K562 (cell line): ENCODE measurements around the gene TMEM30A. TPM values are rescaled to one million over a fixed set of nuclear protein-coding genes. Genes with fewer than 3 reads are reported as not detected.

ENCODE experiments used
- ATAC-seq: fragments of 200-7000 bp; cut with Tn5 transposase; 3 replicates; pipeline ENCODE4 v1.9.1; 2020; ENCODE audit warnings: moderate library complexity
- BruUV-seq: library from RNA; stranded (reverse); fragments of 400-500 nt; replicated peaks from 2 replicates; lab custom pipeline; 2021; lab: Mats Ljungman, UMichigan
- CTCF ChIA-PET: fragments of 300-600 bp; formaldehyde crosslinking; extraction: SDS; loops from one replicate; lab custom pipeline; 2021; ENCODE audit warnings: low intra/inter-chr PET ratio; lab: Yijun Ruan, JAX
- POLR2A ChIA-PET: fragments of 300-600, 350-650 bp; sonication (Branson Sonifier 250); formaldehyde crosslinking; extraction: SDS; loops from one replicate; lab custom pipeline; 2021; ENCODE audit warnings: antibody characterized with exemption, inconsistent platforms; lab: Yijun Ruan, JAX
- DNase-seq, 4 experiments: peaks; one replicate each; pipeline versions ENCODE4 v3.0.0 to v3.0.0-alpha.2; 2011 to 2018; ENCODE audit warnings: low spot score in 3 of 4, mixed read lengths in 3 of 4; ENCODE audit errors: extremely low read depth in 1 of 4
- FAIRE-seq: peaks from 2 replicates; lab custom pipeline; 2011; peaks lifted over from hg19 to GRCh38; lab: Jason Lieb, UNC
- H2AFZ ChIP-seq: 2 replicates; pipeline ENCODE4 v1.6.0; 2011; ENCODE audit warnings: low read depth, low read length, control low read depth, inconsistent platforms
- H3K27ac ChIP-seq: fragments of 200-600 bp; 3 replicates; pipeline ENCODE4 v1.8.0; 2011; ENCODE audit warnings: low read depth, mild to moderate bottlenecking, control low read depth, inconsistent platforms, low read length, moderate library complexity, mixed read lengths; ENCODE audit errors: extremely low read depth
- H3K27me3 ChIP-seq, 2 experiments: fragments of 300-600 bp in 1 of 2; 2 replicates in 1 of 2; 3 replicates in 1 of 2; pipeline versions ENCODE4 v1.6.0 to v1.8.0; 2011; ENCODE audit warnings: inconsistent platforms in 2 of 2, low read length in 2 of 2, mild to moderate bottlenecking in 1 of 2, mixed read lengths in 1 of 2, moderate library complexity in 1 of 2; ENCODE audit not compliant: control insufficient read depth in 2 of 2, insufficient read depth in 2 of 2
- H3K36me3 ChIP-seq: fragments of 300-600 bp; 3 replicates; pipeline ENCODE4 v1.8.0; 2011; ENCODE audit warnings: mild to moderate bottlenecking, low read length, inconsistent platforms; ENCODE audit not compliant: control insufficient read depth, insufficient read depth
- H3K4me1 ChIP-seq, 2 experiments: fragments of 200-600 bp in 1 of 2; replicated peaks in 1 of 2; 2 replicates in 1 of 2; 3 replicates in 1 of 2; pipeline versions ENCODE4 v1.5.1 to v1.8.0; 2011; ENCODE audit warnings: inconsistent platforms in 2 of 2, low read length in 2 of 2, mild to moderate bottlenecking in 1 of 2, mixed read lengths in 1 of 2, moderate library complexity in 1 of 2; ENCODE audit not compliant: control insufficient read depth in 2 of 2, insufficient read depth in 2 of 2
- H3K4me2 ChIP-seq: 2 replicates; pipeline ENCODE4 v1.6.1; 2011; ENCODE audit warnings: low read length, control low read depth, inconsistent platforms, mixed read lengths; ENCODE audit not compliant: insufficient read depth
- H3K4me3 ChIP-seq: fragments of 200-600 bp; sonication (generic), shearing (Covaris generic); 2 replicates; pipeline ENCODE4 v1.5.1; 2016; ENCODE audit warnings: control low read depth, inconsistent platforms
- H3K79me2 ChIP-seq: fragments of 200-600 bp; 3 replicates; pipeline ENCODE4 v1.8.0; 2011; ENCODE audit warnings: low read length, inconsistent platforms; ENCODE audit not compliant: control insufficient read depth, insufficient read depth
- H3K9ac ChIP-seq, 2 experiments: 2 replicates each; pipeline versions ENCODE4 v1.6.0 to v1.6.1; 2011; ENCODE audit warnings: low read depth in 2 of 2, low read length in 2 of 2, control low read depth in 1 of 2, inconsistent platforms in 1 of 2, mild to moderate bottlenecking in 1 of 2, mixed read lengths in 1 of 2; ENCODE audit not compliant: insufficient read depth in 1 of 2
- H3K9me1 ChIP-seq: one replicate; pipeline ENCODE4 v1.6.0; 2011; ENCODE audit warnings: inconsistent platforms, mild to moderate bottlenecking, low read length, moderate library complexity; ENCODE audit not compliant: control insufficient read depth, insufficient read depth
- H3K9me3 ChIP-seq: replicated peaks from 2 replicates; pipeline ENCODE4 v1.5.1; 2011; ENCODE audit warnings: low read depth, low read length, inconsistent platforms; ENCODE audit not compliant: control insufficient read depth, insufficient read depth
- H4K20me1 ChIP-seq: replicated peaks from 2 replicates; pipeline ENCODE4 v1.6.1; 2011; ENCODE audit warnings: low read length, inconsistent platforms, mixed read lengths; ENCODE audit not compliant: control insufficient read depth, insufficient read depth
- CLOCK ChIP-seq: fragments of 250-450 bp; sonication (Bioruptor Pico); IDR thresholded peaks from 2 replicates; pipeline ENCODE4 v1.4.0; 2020; ENCODE audit warnings: mild to moderate bottlenecking, moderate library complexity, borderline replicate concordance
- ILK ChIP-seq: fragments of 450-650 bp; IDR thresholded peaks from 2 replicates; pipeline ENCODE4 v1.6.1; 2016; ENCODE audit warnings: missing genetic modification characterization, low read depth, mild to moderate bottlenecking, missing compliant biosample characterization, moderate library complexity, borderline replicate concordance
- NR4A1 ChIP-seq, 2 experiments: fragments of 250-450 bp in 1 of 2; fragments of 450-650 bp in 1 of 2; sonication (Bioruptor Pico) in 1 of 2; IDR thresholded peaks; 2 replicates each; pipeline versions ENCODE4 v1.4.0 to v1.6.1; 2016 to 2020; ENCODE audit warnings: mild to moderate bottlenecking in 2 of 2, missing compliant biosample characterization in 1 of 2, missing genetic modification characterization in 1 of 2, moderate library complexity in 1 of 2
- XRCC3 ChIP-seq: fragments of 450-650 bp; IDR thresholded peaks from 2 replicates; pipeline ENCODE4 v1.6.1; 2017; ENCODE audit warnings: mild to moderate bottlenecking, moderate library complexity
- ZBTB7A ChIP-seq: IDR thresholded peaks from 2 replicates; pipeline ENCODE4 v1.6.1; 2011; ENCODE audit warnings: low read depth, mild to moderate bottlenecking, low read length, moderate library complexity, borderline replicate concordance; ENCODE audit not compliant: control insufficient read depth
- ZNF407 ChIP-seq: fragments of 450-650 bp; IDR thresholded peaks from 2 replicates; pipeline ENCODE4 v1.6.1; 2016; ENCODE audit warnings: low read depth
- ZNF511 ChIP-seq: sonication (generic); formaldehyde crosslinking; IDR thresholded peaks from 2 replicates; pipeline ENCODE4 v1.8.0; 2022; ENCODE audit warnings: mild to moderate bottlenecking, missing genetic modification reagents
- ZNF586 ChIP-seq: fragments of 450-650 bp; formaldehyde crosslinking; conservative IDR thresholded peaks from 2 replicates; pipeline ENCODE4 v1.4.0; 2020; ENCODE audit warnings: mild to moderate bottlenecking, moderate library complexity
- WGBS: fragments of 100-300 bp; shearing (Covaris generic); methylation state at CpG from one replicate; pipeline ENCODE4 v1.1.6; 2016; ENCODE audit warnings: low coverage, mixed read lengths; ENCODE audit not compliant: insufficient coverage; ENCODE audit errors: missing lambda C conversion rate; 5-methylcytosine and 5-hydroxymethylcytosine counted together
- in situ Hi-C: fragments of 300-500 bp; cut with MboI; formaldehyde crosslinking; loops from 4 replicates; pipeline ENCODE4 v1.15.0; 2018; ENCODE audit warnings: inconsistent platforms, mixed read lengths
- intact Hi-C: fragments of 100-400 bp; cut with micrococcal nuclease; formaldehyde crosslinking; loops from 2 replicates; pipeline ENCODE4 v1.14.2; 2022
- polyA plus RNA-seq, 8 experiments: library from polyadenylated mRNA; depleted of rRNA in 4 of 8; stranded (reverse) in 5 of 8; unstranded in 3 of 8; fragments of >200 nt; fragmentation: Nextera tagmentation in 2 of 8; fragmentation: Illumina TruSeq in 1 of 8; extraction: Ambion mirVana in 2 of 8; extraction: Trizol in 1 of 8; gene quantifications; 2 replicates each; pipeline versions ENCODE4 v1.2.1 to v1.2.3, GENCODE V29; 2011 to 2014; ENCODE audit warnings: inconsistent platforms in 1 of 8, missing spikeins in 1 of 8
- total RNA-seq, 7 experiments: library from RNA; depleted of rRNA in 6 of 7; stranded (reverse); fragments of >200 nt in 6 of 7; fragmentation: Illumina TruSeq in 2 of 7; extraction: Trizol in 2 of 7; gene quantifications; 2 replicates each; pipeline versions ENCODE4 v1.2.1 to v1.2.3, GENCODE V29; 2011 to 2021; ENCODE audit warnings: low replicate concordance in 1 of 7

TMEM30A gene
- total and polyA plus RNA-seq, 9 of the 15 experiments (the other 6 are each of a cell fraction or from before 2014, with no cell fraction given) = 6.5 to 31.2 (median 16.3) TPM

GRCh38 chr6:75283907-75284631, 523 bp downstream of the TMEM30A start:
- Histone ChIP-seq H3K27me3 (no peaks in the 10 kb centered on the region), H3K9me3 (no peaks in the 10 kb centered on the region), H3K9ac (peak overlapping the region; percentile 89 to 97), H3K9me1 (no peaks in the 10 kb centered on the region), H2AFZ (peak overlapping the region; percentile 90), H3K4me2 (peak overlapping the region; percentile 95), H3K27ac (peak overlapping the region; percentile 83), H3K79me2 (peaks cover 89% of the 10 kb centered on the region), H3K4me1 (peaks cover 0 to 21% of the 10 kb centered on the region in 2 experiments; a peak in 3 of 5 replicates), H3K4me3 (peak overlapping the region; percentile 95), H3K36me3 (peaks cover 4% of the 10 kb centered on the region; the same call in 1 of the 3 replicates), H4K20me1 (no peaks in the 10 kb centered on the region; the same call in 1 of the 2 replicates)
- ChIA-PET POLR2A (interaction anchor here (0.6 to 1.8 kb wide), 8 partner anchors 9 to 1760 kb away, joined by 3 to 5 read pairs (median 3); partner anchors contain the start of gene SENP6), CTCF (no interaction called here)
- in situ Hi-C loops = no loop called here
- FAIRE-seq = no peak
- 0% methylated on average over 33 of the region's 36 CpGs for WGBS
- ATAC-seq = peak; percentile 29
- DNase-seq = peak; percentile 15 to 43 (median 17)
- intact Hi-C loops = loop anchor here (1.0 to 10.0 kb wide), 3 partner anchors 41 to 1759 kb away; partner anchors contain the start of genes COX7A2, EEF1A1 and SENP6
- no TSS peak for BruUV-seq
- TF ChIP-seq ZNF586 (CRISPR knock-in tag) (no peak), XRCC3 (no peak), ZBTB7A (peak; percentile 90), ILK (tag) (no peak), ZNF407 (no peak), NR4A1 (CRISPR knock-in tag; IDR thresholded peaks at IDR 0.05) (no peak), NR4A1 (tag; IDR thresholded peaks at IDR 0.05) (no peak), ZNF511 (no peak), CLOCK (CRISPR knock-in tag) (no peak)
